Epithelial cell of esophagus (primary cell): ENCODE measurements around the gene MPZ.
"Not testable (repeated sequence)": the region's sequence is repeated elsewhere in the genome, so short reads cannot be mapped to it uniquely, and the experiment has no call there.

Experiments
- DNase-seq: peaks from one replicate; pipeline ENCODE4 v3.0.0; 2010; ENCODE audit warnings: low read depth
- H3K4me3 ChIP-seq: 2 replicates; pipeline ENCODE4 v1.5.1; 2011; ENCODE audit warnings: mild to moderate bottlenecking, low read length, control low read depth
- TF ChIP-seq, protein P1 (sequence below): IDR thresholded peaks from 2 replicates; pipeline ENCODE4 v1.5.1; 2011; ENCODE audit warnings: low read depth, mild to moderate bottlenecking, low read length, control low read depth, inconsistent platforms; ENCODE audit not compliant: insufficient read depth; ENCODE audit errors: missing control alignments

Gene MPZ

DNA sequence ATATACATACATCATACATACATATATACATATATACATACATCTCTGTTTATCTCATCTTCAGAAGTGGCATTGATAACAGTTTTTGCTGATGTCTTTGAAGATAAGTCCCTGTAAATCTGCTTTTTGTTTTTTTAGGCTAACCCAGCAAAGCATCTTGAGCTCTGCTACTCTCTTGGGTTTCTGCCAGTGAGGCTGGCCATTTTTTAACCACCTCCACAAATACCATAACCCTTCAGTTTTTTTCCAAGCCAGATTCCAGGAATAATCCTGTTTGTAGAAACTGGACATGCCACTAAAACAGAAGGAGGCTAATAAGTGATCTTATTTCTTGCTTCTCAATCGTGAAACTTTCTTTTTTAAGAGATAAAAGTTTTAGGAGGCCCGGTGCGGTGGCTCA, 26.0 kb upstream of the MPZ start:
- no peak for DNase-seq
- H3K4me3 ChIP-seq, result no peak overlapping the region
- TF ChIP-seq, protein P1, sequence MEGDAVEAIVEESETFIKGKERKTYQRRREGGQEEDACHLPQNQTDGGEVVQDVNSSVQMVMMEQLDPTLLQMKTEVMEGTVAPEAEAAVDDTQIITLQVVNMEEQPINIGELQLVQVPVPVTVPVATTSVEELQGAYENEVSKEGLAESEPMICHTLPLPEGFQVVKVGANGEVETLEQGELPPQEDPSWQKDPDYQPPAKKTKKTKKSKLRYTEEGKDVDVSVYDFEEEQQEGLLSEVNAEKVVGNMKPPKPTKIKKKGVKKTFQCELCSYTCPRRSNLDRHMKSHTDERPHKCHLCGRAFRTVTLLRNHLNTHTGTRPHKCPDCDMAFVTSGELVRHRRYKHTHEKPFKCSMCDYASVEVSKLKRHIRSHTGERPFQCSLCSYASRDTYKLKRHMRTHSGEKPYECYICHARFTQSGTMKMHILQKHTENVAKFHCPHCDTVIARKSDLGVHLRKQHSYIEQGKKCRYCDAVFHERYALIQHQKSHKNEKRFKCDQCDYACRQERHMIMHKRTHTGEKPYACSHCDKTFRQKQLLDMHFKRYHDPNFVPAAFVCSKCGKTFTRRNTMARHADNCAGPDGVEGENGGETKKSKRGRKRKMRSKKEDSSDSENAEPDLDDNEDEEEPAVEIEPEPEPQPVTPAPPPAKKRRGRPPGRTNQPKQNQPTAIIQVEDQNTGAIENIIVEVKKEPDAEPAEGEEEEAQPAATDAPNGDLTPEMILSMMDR, result no peak

DNA sequence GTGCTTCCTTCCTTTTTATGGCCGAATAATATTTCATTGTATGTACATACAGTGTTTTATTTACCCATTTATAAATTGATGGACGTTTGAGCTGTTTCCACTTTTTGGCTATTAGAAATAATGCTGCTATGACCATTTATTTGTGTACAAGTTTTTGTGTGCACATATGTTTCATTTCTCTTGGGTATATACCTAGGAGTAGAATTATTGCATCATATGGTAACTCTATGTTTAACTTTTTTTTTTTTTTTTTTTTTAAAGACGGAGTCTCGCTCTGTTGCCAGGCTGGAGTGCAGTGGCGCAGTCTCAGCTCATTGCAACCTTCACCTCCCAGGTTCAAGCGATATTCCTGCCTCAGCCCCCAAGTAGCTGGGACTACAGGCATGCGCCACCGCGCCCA, 23.4 kb upstream of the MPZ start:
- H3K4me3 ChIP-seq, result no peak overlapping the region
- TF ChIP-seq, protein P1, result no peak
- DNase-seq, result no peak

DNA sequence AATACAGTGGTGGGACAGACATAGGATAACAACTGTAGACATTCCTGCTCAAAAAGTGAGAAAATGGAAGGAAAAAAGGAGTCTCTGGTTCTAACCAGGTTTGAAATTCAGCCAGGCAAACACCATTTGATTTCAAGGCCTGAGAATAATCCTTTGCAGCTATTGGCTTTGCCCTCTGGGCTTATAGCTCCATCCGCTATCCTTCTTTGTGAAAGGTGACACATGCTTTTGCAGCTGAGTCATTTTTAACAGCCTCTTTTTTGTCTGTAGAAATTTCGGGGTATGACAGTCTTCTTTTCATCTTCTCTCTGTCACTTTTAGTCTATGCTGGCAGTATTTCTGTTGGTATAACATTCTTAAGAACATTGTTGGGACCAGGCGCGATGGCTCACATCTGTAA, 20.6 kb upstream of the MPZ start:
- no peak overlapping the region for H3K4me3 ChIP-seq
- DNase-seq, result peak; percentile 55
- TF ChIP-seq, protein P1, result no peak

DNA sequence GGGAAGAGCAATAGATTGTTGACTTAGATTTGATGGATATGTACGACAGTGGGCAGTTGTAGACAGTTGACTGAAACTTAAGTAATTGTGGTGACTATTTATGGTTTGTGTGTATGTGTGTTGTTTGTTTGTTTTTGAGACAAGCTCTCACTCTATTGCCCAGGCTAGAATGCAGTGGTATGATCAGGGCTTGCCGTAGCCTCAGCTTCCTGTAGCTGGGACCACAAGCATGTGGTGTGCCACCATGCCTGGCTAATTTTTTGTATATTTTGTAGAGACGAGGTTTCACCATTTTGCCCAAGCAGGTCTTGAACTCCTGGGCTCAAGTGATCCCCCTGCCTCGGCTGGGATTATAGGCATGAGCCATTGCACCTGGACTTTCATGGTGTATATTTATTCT, 14.3 kb upstream of the MPZ start:
- no peak overlapping the region for H3K4me3 ChIP-seq
- TF ChIP-seq, protein P1, result no peak
- no peak for DNase-seq

DNA sequence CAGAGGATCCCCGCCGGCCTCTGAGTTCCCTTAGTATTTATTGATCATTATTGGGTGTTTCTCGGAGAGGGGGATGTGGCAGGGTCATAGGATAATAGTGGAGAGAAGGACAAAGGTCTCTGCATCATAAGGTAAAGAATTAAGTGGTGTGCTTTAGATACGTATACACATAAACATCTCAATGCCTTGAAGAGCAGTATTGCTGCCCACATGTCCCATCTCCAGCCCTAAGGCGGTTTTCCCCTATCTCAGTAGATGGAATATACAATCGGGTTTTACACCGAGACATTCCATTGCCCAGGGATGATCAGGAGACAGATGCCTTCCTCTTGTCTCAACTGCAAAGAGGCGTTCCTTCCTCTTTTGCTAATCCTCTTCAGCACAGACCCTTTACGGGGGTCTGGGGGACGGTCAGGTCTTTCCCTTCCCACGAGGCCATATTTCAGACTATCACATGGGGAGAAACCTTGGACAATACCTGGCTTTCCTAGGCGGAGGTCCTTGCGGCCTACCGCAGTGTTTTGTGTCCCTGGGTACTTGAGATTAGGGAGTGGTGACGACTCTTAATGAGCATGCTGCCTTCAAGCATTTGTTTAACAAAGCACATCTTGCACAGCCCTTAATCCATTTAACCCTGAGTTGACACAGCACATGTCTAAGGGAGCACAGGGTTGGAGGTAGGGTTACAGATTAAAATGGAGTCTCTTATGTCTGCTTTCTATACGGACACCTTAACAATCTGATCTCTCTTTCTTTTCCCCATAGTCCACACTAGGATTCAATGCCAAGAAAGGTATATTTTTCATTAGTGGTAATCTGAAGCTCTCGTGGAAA, 6.3 kb upstream of the MPZ start:
- not testable (repeated sequence) for DNase-seq, H3K4me3 ChIP-seq

DNA sequence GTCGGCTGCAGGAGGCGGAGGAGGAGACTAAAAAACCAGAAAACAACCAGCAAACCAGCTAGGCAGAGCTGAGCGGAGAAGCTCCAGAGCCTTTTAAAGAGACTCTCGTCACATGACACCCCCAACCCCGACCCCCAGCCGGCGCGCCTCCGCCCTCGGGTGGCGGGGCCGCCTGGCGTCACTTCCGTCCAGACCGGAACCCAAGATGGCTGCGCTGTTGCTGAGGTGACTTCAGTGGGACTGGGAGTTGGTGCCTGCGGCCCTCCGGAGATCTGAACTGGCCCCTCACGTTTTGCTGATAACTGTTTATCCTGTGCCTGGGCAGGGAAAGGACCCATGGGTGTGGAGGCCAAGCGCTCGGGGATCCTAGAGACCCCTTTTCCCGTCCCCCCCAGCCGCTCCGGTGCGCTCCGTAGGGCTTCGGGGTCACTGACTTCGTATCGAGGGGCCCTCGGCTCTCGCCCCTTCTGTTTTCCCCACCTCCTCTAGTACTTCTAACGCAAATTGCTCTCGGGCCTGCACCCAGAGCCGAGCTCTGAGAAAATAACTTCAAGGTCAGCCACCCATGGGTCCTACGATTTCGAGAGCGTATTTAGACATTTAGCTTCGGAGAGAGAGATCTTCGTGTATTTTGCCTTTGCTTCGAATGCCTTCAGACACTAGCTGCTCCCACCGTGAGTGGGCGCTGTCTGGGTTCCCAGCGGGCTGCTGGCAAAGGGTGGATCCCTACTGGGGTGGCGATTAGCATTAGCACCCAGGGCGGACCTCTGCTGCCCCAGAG, 4.6 kb upstream of the MPZ start, which contains the start of gene SDHC:
Gene SDHC (plus strand): TSS at position 181 of the 781 bp plus-strand sequence. CDS start 25 bp downstream, at position 206.
- TF ChIP-seq, protein P1, result peak; percentile 65
- H3K4me3 ChIP-seq, result peak within 1 kb of the TSS; percentile 97
- DNase-seq, result peak; percentile 83

DNA sequence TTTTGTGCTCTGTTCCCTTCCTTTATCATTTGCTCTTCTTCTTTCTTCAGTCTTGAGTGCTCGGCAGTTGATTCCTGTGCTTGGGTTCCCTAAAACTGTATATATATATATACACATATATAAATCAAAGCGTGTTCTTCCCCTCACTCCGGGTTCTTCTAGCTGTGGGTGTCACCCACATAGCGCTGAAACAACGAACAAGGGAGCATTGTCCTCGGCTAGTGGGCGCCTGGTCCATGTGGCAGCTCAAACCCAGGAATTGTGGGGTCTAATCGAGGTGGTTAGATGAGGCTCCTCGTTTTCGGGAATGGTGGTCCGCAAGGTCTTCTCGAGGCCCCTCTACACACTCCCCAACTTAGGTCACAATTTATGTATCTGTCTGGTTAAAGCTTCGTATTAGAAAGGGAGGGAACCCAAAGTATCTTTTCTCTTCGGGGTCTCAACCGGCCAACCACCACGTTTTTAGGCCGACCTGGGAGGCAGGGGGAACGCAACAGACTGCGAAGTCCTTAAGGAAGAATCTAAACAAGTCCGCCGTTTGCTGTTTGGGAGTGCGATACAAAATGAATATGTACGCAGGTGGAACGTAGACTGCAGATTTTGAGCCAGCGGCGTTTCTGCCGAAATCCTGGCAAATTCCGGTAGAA, 3.9 kb upstream of the MPZ start:
- no peak for DNase-seq
- peak overlapping the region; percentile 97 for H3K4me3 ChIP-seq
- TF ChIP-seq, protein P1, result no peak
